HEK293 (cell line): Measurements from ENCODE around the gene ZNF140.
A peak's percentile ranks its signal among the peaks of the same experiment; 100 is the strongest.

Experiments used
- BCL11B ChIP-seq: fragments of 450-650 bp; formaldehyde crosslinking; IDR thresholded peaks from 2 replicates; pipeline ENCODE4 v1.5.1; 2016; ENCODE audit warnings: low read depth, missing biosample characterization, missing genetic modification characterization
- CTCF ChIP-seq: fragments of 450-650 bp; formaldehyde crosslinking; IDR thresholded peaks from 2 replicates; pipeline ENCODE4 v1.5.1; 2016; ENCODE audit warnings: missing biosample characterization, missing genetic modification characterization
- GFI1B ChIP-seq: fragments of 450-650 bp; formaldehyde crosslinking; IDR thresholded peaks from 2 replicates; pipeline ENCODE4 v1.5.1; 2016; ENCODE audit warnings: missing biosample characterization, missing genetic modification characterization
- GLI2 ChIP-seq: fragments of 450-650 bp; formaldehyde crosslinking; IDR thresholded peaks from 2 replicates; pipeline ENCODE4; 2017; ENCODE audit warnings: missing biosample characterization, missing genetic modification characterization, low read depth, borderline replicate concordance
- HOXC10 ChIP-seq: sonication (generic); formaldehyde crosslinking; IDR thresholded peaks from 2 replicates; pipeline ENCODE4 v1.8.1; 2023; ENCODE audit warnings: mild to moderate bottlenecking, missing genetic modification reagents
- KLF7 ChIP-seq: fragments of 450-650 bp; formaldehyde crosslinking; IDR thresholded peaks from 2 replicates; pipeline ENCODE4 v1.5.1; 2016; ENCODE audit warnings: missing biosample characterization, missing genetic modification characterization, borderline replicate concordance
- MYNN ChIP-seq: fragments of 450-650 bp; formaldehyde crosslinking; IDR thresholded peaks from 2 replicates; pipeline ENCODE4 v1.5.1; 2016; ENCODE audit warnings: missing biosample characterization, missing genetic modification characterization, borderline replicate concordance
- TRIM28 ChIP-seq: IDR thresholded peaks from 2 replicates; pipeline ENCODE4 v1.6.1; 2011; ENCODE audit warnings: low read length, control low read depth, borderline replicate concordance
- ZFP3 ChIP-seq: fragments of 450-650 bp; formaldehyde crosslinking; IDR thresholded peaks from 2 replicates; pipeline ENCODE4 v1.5.1; 2016; ENCODE audit warnings: low read depth, missing biosample characterization, missing genetic modification characterization
- ZFP37 ChIP-seq: fragments of 450-650 bp; formaldehyde crosslinking; IDR thresholded peaks from 2 replicates; pipeline ENCODE4 v1.5.1; 2016; ENCODE audit warnings: missing biosample characterization, missing genetic modification characterization
- ZNF121 ChIP-seq: fragments of 450-650 bp; formaldehyde crosslinking; IDR thresholded peaks from 2 replicates; pipeline ENCODE4 v1.5.1; 2016; ENCODE audit warnings: missing biosample characterization, missing genetic modification characterization
- ZNF138 ChIP-seq: fragments of 450-650 bp; formaldehyde crosslinking; IDR thresholded peaks from 2 replicates; pipeline ENCODE4 v1.5.1; 2016; ENCODE audit warnings: missing biosample characterization, missing genetic modification characterization, borderline replicate concordance
- ZNF169 ChIP-seq: fragments of 450-650 bp; formaldehyde crosslinking; IDR thresholded peaks from 2 replicates; pipeline ENCODE4 v1.5.1; 2016; ENCODE audit warnings: missing biosample characterization, missing genetic modification characterization
- ZNF2 ChIP-seq: fragments of 450-650 bp; formaldehyde crosslinking; IDR thresholded peaks from 2 replicates; pipeline ENCODE4 v1.5.1; 2016; ENCODE audit warnings: missing biosample characterization, missing genetic modification characterization
- ZNF202 ChIP-seq: fragments of 450-650 bp; formaldehyde crosslinking; IDR thresholded peaks from 2 replicates; pipeline ENCODE4 v1.5.1; 2016; ENCODE audit warnings: missing biosample characterization, missing genetic modification characterization, borderline replicate concordance
- ZNF223 ChIP-seq: fragments of 450-650 bp; formaldehyde crosslinking; IDR thresholded peaks from 2 replicates; pipeline ENCODE4 v1.5.1; 2016; ENCODE audit warnings: missing biosample characterization, missing genetic modification characterization
- ZNF391 ChIP-seq: fragments of 450-650 bp; formaldehyde crosslinking; IDR thresholded peaks from 2 replicates; pipeline ENCODE4 v1.5.1; 2016; ENCODE audit warnings: low read depth, missing biosample characterization, missing genetic modification characterization, borderline replicate concordance
- ZNF398 ChIP-seq: fragments of 450-650 bp; formaldehyde crosslinking; IDR thresholded peaks from 2 replicates; pipeline ENCODE4 v1.5.1; 2017; ENCODE audit warnings: missing biosample characterization, missing genetic modification characterization
- ZNF473 ChIP-seq: fragments of 450-650 bp; formaldehyde crosslinking; IDR thresholded peaks from 2 replicates; pipeline ENCODE4 v1.5.1; 2017; ENCODE audit warnings: missing biosample characterization, missing genetic modification characterization
- ZNF510 ChIP-seq: fragments of 450-650 bp; formaldehyde crosslinking; IDR thresholded peaks from 2 replicates; pipeline ENCODE4 v1.5.1; 2018; ENCODE audit warnings: mild to moderate bottlenecking, missing genetic modification characterization, missing biosample characterization; ENCODE audit not compliant: insufficient replicate concordance
- ZNF561 ChIP-seq: fragments of 450-650 bp; IDR thresholded peaks from 2 replicates; pipeline ENCODE4 v1.5.1; 2018; ENCODE audit warnings: missing biosample characterization, missing genetic modification characterization, borderline replicate concordance
- ZNF623 ChIP-seq: fragments of 450-650 bp; formaldehyde crosslinking; IDR thresholded peaks from 2 replicates; pipeline ENCODE4 v1.5.1; 2016; ENCODE audit warnings: missing biosample characterization, missing genetic modification characterization
- ZNF624 ChIP-seq: fragments of 450-650 bp; formaldehyde crosslinking; IDR thresholded peaks from 2 replicates; pipeline ENCODE4 v1.5.1; 2017; ENCODE audit warnings: missing biosample characterization, missing genetic modification characterization
- ZNF639 ChIP-seq: fragments of 450-650 bp; formaldehyde crosslinking; IDR thresholded peaks from 2 replicates; pipeline ENCODE4 v1.5.1; 2016; ENCODE audit warnings: missing biosample characterization, missing genetic modification characterization
- ZNF645 ChIP-seq: fragments of 450-650 bp; formaldehyde crosslinking; IDR thresholded peaks from 2 replicates; pipeline ENCODE4; 2016; ENCODE audit warnings: missing biosample characterization, missing genetic modification characterization
- ZNF692 ChIP-seq: fragments of 450-650 bp; formaldehyde crosslinking; IDR thresholded peaks from 2 replicates; pipeline ENCODE4 v1.5.1; 2016; ENCODE audit warnings: missing biosample characterization, missing genetic modification characterization
- ZNF704 ChIP-seq: fragments of 450-650 bp; formaldehyde crosslinking; IDR thresholded peaks from 2 replicates; pipeline ENCODE4 v1.5.1; 2016; ENCODE audit warnings: missing biosample characterization, missing genetic modification characterization
- ZNF747 ChIP-seq: fragments of 450-650 bp; formaldehyde crosslinking; IDR thresholded peaks from 2 replicates; pipeline ENCODE4 v1.5.1; 2016; ENCODE audit warnings: missing biosample characterization, missing genetic modification characterization
- ZSCAN5A ChIP-seq: fragments of 450-650 bp; formaldehyde crosslinking; IDR thresholded peaks from 2 replicates; pipeline ENCODE4 v1.5.1; 2016; ENCODE audit warnings: missing biosample characterization, missing genetic modification characterization

The ZNF140 gene

GRCh38 chr12:133130038-133130807, 49.5 kb downstream of the ZNF140 start, which contains the start of the genes ZNF10 and ZNF891 (continued):
- no peak for TF ChIP-seq GLI2 (tag by site-specific recombination)
- TF ChIP-seq ZNF704 (tag by site-specific recombination), result no peak
- TF ChIP-seq ZFP37 (tag by site-specific recombination), result peak; percentile 59
- TF ChIP-seq ZNF510 (tag by site-specific recombination), result no peak
- peak; percentile 54; the same call in 1 of the 2 replicates for TF ChIP-seq ZNF169 (tag by site-specific recombination)
- TF ChIP-seq MYNN (tag by site-specific recombination), result no peak
- TF ChIP-seq ZNF2, result peak; percentile 75
- no peak for TF ChIP-seq ZNF138
- TF ChIP-seq ZNF624 (tag by site-specific recombination), result no peak
- peak; percentile 44; the same call in 1 of the 2 replicates for TF ChIP-seq ZNF391 (tag by site-specific recombination)
- 0 out of 2 replicates have a peak, but pooled peaks have one; percentile 23 for TF ChIP-seq KLF7 (tag by site-specific recombination)
- TF ChIP-seq ZFP3 (tag by site-specific recombination), result no peak
- no peak for TF ChIP-seq ZNF747 (tag by site-specific recombination)
- no peak for TF ChIP-seq GFI1B (tag by site-specific recombination)
- TF ChIP-seq TRIM28, result no peak; the same call in 1 of the 2 replicates
- no peak for TF ChIP-seq ZNF473
- no peak for TF ChIP-seq ZNF202 (tag by site-specific recombination)
- no peak for TF ChIP-seq HOXC10 (CRISPR knock-in tag)
- TF ChIP-seq ZNF121 (tag by site-specific recombination), result peak; percentile 44; the same call in 1 of the 2 replicates
- peak; percentile 75 for TF ChIP-seq ZNF692 (tag by site-specific recombination)
- TF ChIP-seq ZNF645 (tag by site-specific recombination), result no peak
- TF ChIP-seq ZSCAN5A (tag by site-specific recombination), result 0 out of 2 replicates have a peak, but pooled peaks have one; percentile 28
- peak; percentile 86; the same call in 1 of the 2 replicates for TF ChIP-seq ZNF561 (tag by site-specific recombination)
- TF ChIP-seq ZNF398 (tag by site-specific recombination), result peak; percentile 51
- TF ChIP-seq CTCF (tag by site-specific recombination), result no peak
- TF ChIP-seq ZNF223 (tag by site-specific recombination), result no peak
- no peak; the same call in 1 of the 2 replicates for TF ChIP-seq BCL11B
- no peak for TF ChIP-seq ZNF623
- TF ChIP-seq ZNF639 (tag by site-specific recombination), result no peak; the same call in 1 of the 2 replicates
